K562 (cell line): ENCODE measurements around the gene RELA. TPM values are rescaled to one million over a fixed set of nuclear protein-coding genes. Genes with fewer than 3 reads are reported as not detected.

ENCODE experiments used
- ATAC-seq: fragments of 200-7000 bp; cut with Tn5 transposase; 3 replicates; pipeline ENCODE4 v1.9.1; 2020; ENCODE audit warnings: moderate library complexity
- BruUV-seq: library from RNA; stranded (reverse); fragments of 400-500 nt; replicated peaks from 2 replicates; lab custom pipeline; 2021; lab: Mats Ljungman, UMichigan
- CTCF ChIA-PET: fragments of 300-600 bp; formaldehyde crosslinking; extraction: SDS; loops from one replicate; lab custom pipeline; 2021; ENCODE audit warnings: low intra/inter-chr PET ratio; lab: Yijun Ruan, JAX
- POLR2A ChIA-PET: fragments of 300-600, 350-650 bp; sonication (Branson Sonifier 250); formaldehyde crosslinking; extraction: SDS; loops from one replicate; lab custom pipeline; 2021; ENCODE audit warnings: antibody characterized with exemption, inconsistent platforms; lab: Yijun Ruan, JAX
- DNase-seq, 4 experiments: peaks; one replicate each; pipeline versions ENCODE4 v3.0.0 to v3.0.0-alpha.2; 2011 to 2018; ENCODE audit warnings: low spot score in 3 of 4, mixed read lengths in 3 of 4; ENCODE audit errors: extremely low read depth in 1 of 4
- FAIRE-seq: peaks from 2 replicates; lab custom pipeline; 2011; peaks lifted over from hg19 to GRCh38; lab: Jason Lieb, UNC
- H2AFZ ChIP-seq: 2 replicates; pipeline ENCODE4 v1.6.0; 2011; ENCODE audit warnings: low read depth, low read length, control low read depth, inconsistent platforms
- H3K27ac ChIP-seq: fragments of 200-600 bp; 3 replicates; pipeline ENCODE4 v1.8.0; 2011; ENCODE audit warnings: low read depth, mild to moderate bottlenecking, control low read depth, inconsistent platforms, low read length, moderate library complexity, mixed read lengths; ENCODE audit errors: extremely low read depth
- H3K27me3 ChIP-seq, 2 experiments: fragments of 300-600 bp in 1 of 2; 2 replicates in 1 of 2; 3 replicates in 1 of 2; pipeline versions ENCODE4 v1.6.0 to v1.8.0; 2011; ENCODE audit warnings: inconsistent platforms in 2 of 2, low read length in 2 of 2, mild to moderate bottlenecking in 1 of 2, mixed read lengths in 1 of 2, moderate library complexity in 1 of 2; ENCODE audit not compliant: control insufficient read depth in 2 of 2, insufficient read depth in 2 of 2
- H3K36me3 ChIP-seq: fragments of 300-600 bp; 3 replicates; pipeline ENCODE4 v1.8.0; 2011; ENCODE audit warnings: mild to moderate bottlenecking, low read length, inconsistent platforms; ENCODE audit not compliant: control insufficient read depth, insufficient read depth
- H3K4me1 ChIP-seq, 2 experiments: fragments of 200-600 bp in 1 of 2; replicated peaks in 1 of 2; 2 replicates in 1 of 2; 3 replicates in 1 of 2; pipeline versions ENCODE4 v1.5.1 to v1.8.0; 2011; ENCODE audit warnings: inconsistent platforms in 2 of 2, low read length in 2 of 2, mild to moderate bottlenecking in 1 of 2, mixed read lengths in 1 of 2, moderate library complexity in 1 of 2; ENCODE audit not compliant: control insufficient read depth in 2 of 2, insufficient read depth in 2 of 2
- H3K4me2 ChIP-seq: 2 replicates; pipeline ENCODE4 v1.6.1; 2011; ENCODE audit warnings: low read length, control low read depth, inconsistent platforms, mixed read lengths; ENCODE audit not compliant: insufficient read depth
- H3K4me3 ChIP-seq: fragments of 200-600 bp; sonication (generic), shearing (Covaris generic); 2 replicates; pipeline ENCODE4 v1.5.1; 2016; ENCODE audit warnings: control low read depth, inconsistent platforms
- H3K79me2 ChIP-seq: fragments of 200-600 bp; 3 replicates; pipeline ENCODE4 v1.8.0; 2011; ENCODE audit warnings: low read length, inconsistent platforms; ENCODE audit not compliant: control insufficient read depth, insufficient read depth
- H3K9ac ChIP-seq, 2 experiments: 2 replicates each; pipeline versions ENCODE4 v1.6.0 to v1.6.1; 2011; ENCODE audit warnings: low read depth in 2 of 2, low read length in 2 of 2, control low read depth in 1 of 2, inconsistent platforms in 1 of 2, mild to moderate bottlenecking in 1 of 2, mixed read lengths in 1 of 2; ENCODE audit not compliant: insufficient read depth in 1 of 2
- H3K9me1 ChIP-seq: one replicate; pipeline ENCODE4 v1.6.0; 2011; ENCODE audit warnings: inconsistent platforms, mild to moderate bottlenecking, low read length, moderate library complexity; ENCODE audit not compliant: control insufficient read depth, insufficient read depth
- H3K9me3 ChIP-seq: replicated peaks from 2 replicates; pipeline ENCODE4 v1.5.1; 2011; ENCODE audit warnings: low read depth, low read length, inconsistent platforms; ENCODE audit not compliant: control insufficient read depth, insufficient read depth
- H4K20me1 ChIP-seq: replicated peaks from 2 replicates; pipeline ENCODE4 v1.6.1; 2011; ENCODE audit warnings: low read length, inconsistent platforms, mixed read lengths; ENCODE audit not compliant: control insufficient read depth, insufficient read depth
- CCAR2 ChIP-seq: fragments of 200-400 bp; formaldehyde crosslinking; IDR thresholded peaks from 2 replicates; pipeline ENCODE4 v1.6.1; 2017; ENCODE audit warnings: mild to moderate bottlenecking, low read depth, low read length
- KAT7 ChIP-seq: sonication (generic); formaldehyde crosslinking; IDR thresholded peaks from 2 replicates; pipeline ENCODE4 v1.8.0; 2022; ENCODE audit warnings: missing genetic modification reagents, mild to moderate bottlenecking, borderline replicate concordance
- KLF13 ChIP-seq: fragments of 450-650 bp; IDR thresholded peaks from 2 replicates; pipeline ENCODE4 v1.6.1; 2016; ENCODE audit warnings: missing genetic modification characterization, low read depth, mild to moderate bottlenecking, missing compliant biosample characterization, moderate library complexity, borderline replicate concordance
- NRF1 ChIP-seq, 2 experiments: fragments of 450-650 bp; IDR thresholded peaks in 1 of 2; conservative IDR thresholded peaks in 1 of 2; 2 replicates each; pipeline ENCODE4 v1.6.1; 2014; ENCODE audit warnings: mild to moderate bottlenecking in 2 of 2
- POLR2AphosphoS2 ChIP-seq: IDR thresholded peaks from 2 replicates; pipeline ENCODE4 v1.6.1; 2012; ENCODE audit warnings: low read length, improper control_type of control experiment
- POLR2G ChIP-seq: fragments of 200-400 bp; formaldehyde crosslinking; IDR thresholded peaks from 2 replicates; pipeline ENCODE4 v1.6.1; 2017; ENCODE audit warnings: low read depth, mild to moderate bottlenecking, antibody characterized with exemption, low read length, moderate library complexity
- TAF9B ChIP-seq: fragments of 450-650 bp; IDR thresholded peaks from 2 replicates; pipeline ENCODE4 v1.6.1; 2018; ENCODE audit warnings: mild to moderate bottlenecking; ENCODE audit not compliant: partially characterized antibody
- TSC22D4 ChIP-seq: fragments of 450-650 bp; IDR thresholded peaks from 2 replicates; pipeline ENCODE4 v1.6.1; 2016; ENCODE audit warnings: missing genetic modification characterization, missing biosample characterization, control low read depth
- ZNF778 ChIP-seq: fragments of 450-650 bp; formaldehyde crosslinking; IDR thresholded peaks from 2 replicates; pipeline ENCODE4 v1.4.0; 2020; ENCODE audit warnings: mild to moderate bottlenecking, moderate library complexity
- WGBS: fragments of 100-300 bp; shearing (Covaris generic); methylation state at CpG from one replicate; pipeline ENCODE4 v1.1.6; 2016; ENCODE audit warnings: low coverage, mixed read lengths; ENCODE audit not compliant: insufficient coverage; ENCODE audit errors: missing lambda C conversion rate; 5-methylcytosine and 5-hydroxymethylcytosine counted together
- in situ Hi-C: fragments of 300-500 bp; cut with MboI; formaldehyde crosslinking; loops from 4 replicates; pipeline ENCODE4 v1.15.0; 2018; ENCODE audit warnings: inconsistent platforms, mixed read lengths
- intact Hi-C: fragments of 100-400 bp; cut with micrococcal nuclease; formaldehyde crosslinking; loops from 2 replicates; pipeline ENCODE4 v1.14.2; 2022
- polyA plus RNA-seq, 8 experiments: library from polyadenylated mRNA; depleted of rRNA in 4 of 8; stranded (reverse) in 5 of 8; unstranded in 3 of 8; fragments of >200 nt; fragmentation: Nextera tagmentation in 2 of 8; fragmentation: Illumina TruSeq in 1 of 8; extraction: Ambion mirVana in 2 of 8; extraction: Trizol in 1 of 8; gene quantifications; 2 replicates each; pipeline versions ENCODE4 v1.2.1 to v1.2.3, GENCODE V29; 2011 to 2014; ENCODE audit warnings: inconsistent platforms in 1 of 8, missing spikeins in 1 of 8
- total RNA-seq, 7 experiments: library from RNA; depleted of rRNA in 6 of 7; stranded (reverse); fragments of >200 nt in 6 of 7; fragmentation: Illumina TruSeq in 2 of 7; extraction: Trizol in 2 of 7; gene quantifications; 2 replicates each; pipeline versions ENCODE4 v1.2.1 to v1.2.3, GENCODE V29; 2011 to 2021; ENCODE audit warnings: low replicate concordance in 1 of 7
- TF ChIP-seq, protein P1 (sequence below): fragments of 450-650 bp; IDR thresholded peaks from 2 replicates; pipeline ENCODE4 v1.6.1; 2016; ENCODE audit warnings: mild to moderate bottlenecking
- TF ChIP-seq, protein P2 (sequence below): IDR thresholded peaks from 2 replicates; pipeline ENCODE4 v1.6.1; 2014; ENCODE audit warnings: antibody characterized with exemption

Gene RELA
- total and polyA plus RNA-seq, 9 of the 15 experiments (the other 6 are each of a cell fraction or from before 2014, with no cell fraction given), result 6.0 to 67.4 (median 20.6) TPM

DNA sequence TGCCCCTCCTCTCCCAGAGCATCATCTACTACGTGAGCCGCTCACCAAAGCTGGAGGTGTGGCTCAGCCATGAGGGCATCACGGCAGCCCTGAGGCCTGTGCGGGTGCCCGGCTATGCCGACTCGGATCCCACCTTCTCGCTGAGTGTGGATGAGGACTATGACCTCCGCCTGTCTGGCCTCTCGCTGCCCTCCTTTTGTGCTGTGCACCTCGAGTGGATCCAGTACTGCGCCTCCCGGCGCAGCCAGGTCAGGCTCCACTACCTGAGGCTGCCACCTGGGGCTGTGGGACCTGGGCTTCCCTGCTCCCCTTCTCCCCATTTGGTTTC, 28.6 kb downstream of the RELA start:
- Histone ChIP-seq H2AFZ (no peak overlapping the region), H3K4me1 (peaks cover 30 to 59% of the 10 kb centered on the region in 2 experiments), H4K20me1 (peaks cover 6% of the 10 kb centered on the region; the same call in 1 of the 2 replicates), H3K4me3 (no peak overlapping the region), H3K4me2 (no peak overlapping the region), H3K27ac (no peak overlapping the region), H3K36me3 (peaks cover 78% of the 10 kb centered on the region; the same call in 2 of the 3 replicates), H3K9me1 (peaks cover 3% of the 10 kb centered on the region), H3K27me3 (no peaks in the 10 kb centered on the region), H3K9me3 (no peaks in the 10 kb centered on the region), H3K79me2 (peaks cover 10% of the 10 kb centered on the region), H3K9ac (no peak overlapping the region)
- in situ Hi-C loops (no loop called here), intact Hi-C loops (no loop called here)
- 90% methylated on average over 10 of the region's 14 CpGs for WGBS
- no peak for FAIRE-seq
- TF ChIP-seq NRF1 (conservative IDR thresholded peaks at IDR 0.05 in 1 of 2, IDR thresholded peaks at IDR 0.05 in 1 of 2) (no peak), POLR2G (0 out of 2 replicates have a peak, but pooled peaks have one; percentile 4)
- DNase-seq, result no peak
- ATAC-seq, result no peak
- POLR2A ChIA-PET, result interaction anchor here (0.5 to 1.7 kb wide), 3 partner anchors 8 to 235 kb away, joined by 3 to 4 read pairs (median 3); partner anchors contain the start of gene PCNX3
- BruUV-seq, result no TSS peak
- CTCF ChIA-PET, result no interaction called here

- intact Hi-C loops (no loop called here), in situ Hi-C loops (no loop called here)
- Histone ChIP-seq H3K36me3 (peaks cover 83% of the 10 kb centered on the region; the same call in 2 of the 3 replicates), H2AFZ (no peak overlapping the region), H3K9ac (no peak overlapping the region; a peak in 1 of 4 replicates), H3K4me2 (no peak overlapping the region), H3K79me2 (peaks cover 6% of the 10 kb centered on the region), H4K20me1 (peaks cover 3% of the 10 kb centered on the region; the same call in 1 of the 2 replicates), H3K9me3 (no peaks in the 10 kb centered on the region), H3K4me3 (no peak overlapping the region), H3K4me1 (peaks cover 27 to 56% of the 10 kb centered on the region in 2 experiments), H3K27me3 (no peaks in the 10 kb centered on the region), H3K27ac (no peak overlapping the region), H3K9me1 (peaks cover 3% of the 10 kb centered on the region)
- DNase-seq (no peak), FAIRE-seq (no peak), ATAC-seq (no peak)
- no TSS peak for BruUV-seq
- WGBS, result 82% methylated on average over 18 of the region's 20 CpGs
- CTCF ChIA-PET, result no interaction called here
- POLR2A ChIA-PET, result interaction anchor here (0.5 to 2.2 kb wide), 8 partner anchors 8 to 1568 kb away, joined by 3 to 11 read pairs (median 3); partner anchors contain the start of genes KAT5 and PCNX3
- TF ChIP-seq TSC22D4 (tag), result no peak
- TF ChIP-seq, protein P1, sequence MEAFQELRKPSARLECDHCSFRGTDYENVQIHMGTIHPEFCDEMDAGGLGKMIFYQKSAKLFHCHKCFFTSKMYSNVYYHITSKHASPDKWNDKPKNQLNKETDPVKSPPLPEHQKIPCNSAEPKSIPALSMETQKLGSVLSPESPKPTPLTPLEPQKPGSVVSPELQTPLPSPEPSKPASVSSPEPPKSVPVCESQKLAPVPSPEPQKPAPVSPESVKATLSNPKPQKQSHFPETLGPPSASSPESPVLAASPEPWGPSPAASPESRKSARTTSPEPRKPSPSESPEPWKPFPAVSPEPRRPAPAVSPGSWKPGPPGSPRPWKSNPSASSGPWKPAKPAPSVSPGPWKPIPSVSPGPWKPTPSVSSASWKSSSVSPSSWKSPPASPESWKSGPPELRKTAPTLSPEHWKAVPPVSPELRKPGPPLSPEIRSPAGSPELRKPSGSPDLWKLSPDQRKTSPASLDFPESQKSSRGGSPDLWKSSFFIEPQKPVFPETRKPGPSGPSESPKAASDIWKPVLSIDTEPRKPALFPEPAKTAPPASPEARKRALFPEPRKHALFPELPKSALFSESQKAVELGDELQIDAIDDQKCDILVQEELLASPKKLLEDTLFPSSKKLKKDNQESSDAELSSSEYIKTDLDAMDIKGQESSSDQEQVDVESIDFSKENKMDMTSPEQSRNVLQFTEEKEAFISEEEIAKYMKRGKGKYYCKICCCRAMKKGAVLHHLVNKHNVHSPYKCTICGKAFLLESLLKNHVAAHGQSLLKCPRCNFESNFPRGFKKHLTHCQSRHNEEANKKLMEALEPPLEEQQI, result no peak
- no peak for TF ChIP-seq CCAR2
- TF ChIP-seq, protein P2, sequence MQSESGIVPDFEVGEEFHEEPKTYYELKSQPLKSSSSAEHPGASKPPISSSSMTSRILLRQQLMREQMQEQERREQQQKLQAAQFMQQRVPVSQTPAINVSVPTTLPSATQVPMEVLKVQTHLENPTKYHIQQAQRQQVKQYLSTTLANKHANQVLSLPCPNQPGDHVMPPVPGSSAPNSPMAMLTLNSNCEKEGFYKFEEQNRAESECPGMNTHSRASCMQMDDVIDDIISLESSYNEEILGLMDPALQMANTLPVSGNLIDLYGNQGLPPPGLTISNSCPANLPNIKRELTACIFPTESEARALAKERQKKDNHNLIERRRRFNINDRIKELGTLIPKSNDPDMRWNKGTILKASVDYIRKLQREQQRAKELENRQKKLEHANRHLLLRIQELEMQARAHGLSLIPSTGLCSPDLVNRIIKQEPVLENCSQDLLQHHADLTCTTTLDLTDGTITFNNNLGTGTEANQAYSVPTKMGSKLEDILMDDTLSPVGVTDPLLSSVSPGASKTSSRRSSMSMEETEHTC, result no peak
- no peak for TF ChIP-seq POLR2AphosphoS2
- TF ChIP-seq KAT7 (CRISPR knock-in tag), result no peak
- TF ChIP-seq KLF13 (tag), result no peak
- TF ChIP-seq ZNF778 (CRISPR knock-in tag), result no peak
- TF ChIP-seq TAF9B, result no peak
These were observed 29.2 kb downstream of the RELA start for GRCh38 chr11:65633390-65634108.
